AG08396 (cell line): ENCODE results near the gene GTPBP1.

Source experiments
- DNase-seq: peaks from one replicate; pipeline ENCODE4 v3.0.0; 2012; ENCODE audit warnings: low spot score, mixed read lengths

GTPBP1 gene

GRCh38 chr22:38760477-38761201 lies 54.9 kb downstream of the GTPBP1 start:
- no peak for DNase-seq

DNA sequence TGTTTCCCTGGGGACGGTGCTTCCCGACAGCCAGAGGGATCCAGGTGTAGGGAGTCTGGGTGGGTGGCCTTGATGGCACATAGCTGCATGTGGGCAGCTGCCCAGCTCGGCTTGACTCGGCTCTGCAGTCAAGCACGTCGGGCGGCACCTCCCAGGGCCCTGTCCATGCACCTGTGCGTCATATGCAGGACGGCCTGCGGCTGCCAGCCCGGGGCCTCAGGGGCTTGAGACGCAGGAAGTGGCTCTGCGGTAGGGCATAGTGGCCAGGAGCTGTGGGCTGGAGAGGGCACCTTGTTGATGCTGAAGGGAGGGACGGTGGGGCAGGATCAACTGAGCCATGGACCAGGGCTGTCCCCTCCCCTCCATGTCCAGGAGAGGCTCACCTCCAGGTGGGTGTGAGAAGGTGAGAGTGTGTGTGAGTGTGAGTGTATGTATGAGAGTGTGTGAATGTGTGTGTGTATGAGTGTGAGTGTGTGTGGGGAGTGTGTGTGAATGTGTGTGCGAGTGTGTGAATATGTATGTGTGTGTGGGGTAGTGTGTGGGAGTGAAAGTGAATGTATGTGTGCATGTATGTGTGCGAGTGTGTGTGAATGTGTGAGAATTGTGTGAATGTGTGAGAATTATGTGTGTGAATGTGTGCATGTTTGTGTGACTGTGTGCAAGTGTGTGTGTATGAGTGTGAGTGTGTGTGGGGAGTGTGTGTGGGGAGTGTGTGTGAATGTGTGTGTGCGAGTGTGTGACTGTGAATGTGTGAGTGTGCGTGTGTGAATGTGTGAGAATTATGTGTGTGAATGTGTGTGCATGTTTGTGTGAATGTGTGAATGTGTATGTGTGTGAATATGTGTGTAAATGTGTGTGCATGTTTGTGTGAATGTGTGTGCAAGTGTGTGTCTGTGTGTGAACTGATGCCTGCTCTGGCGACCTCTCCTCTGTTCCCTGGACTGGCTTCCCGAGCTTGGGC lies 55.7 kb downstream of the GTPBP1 start:
- no peak for DNase-seq

DNA sequence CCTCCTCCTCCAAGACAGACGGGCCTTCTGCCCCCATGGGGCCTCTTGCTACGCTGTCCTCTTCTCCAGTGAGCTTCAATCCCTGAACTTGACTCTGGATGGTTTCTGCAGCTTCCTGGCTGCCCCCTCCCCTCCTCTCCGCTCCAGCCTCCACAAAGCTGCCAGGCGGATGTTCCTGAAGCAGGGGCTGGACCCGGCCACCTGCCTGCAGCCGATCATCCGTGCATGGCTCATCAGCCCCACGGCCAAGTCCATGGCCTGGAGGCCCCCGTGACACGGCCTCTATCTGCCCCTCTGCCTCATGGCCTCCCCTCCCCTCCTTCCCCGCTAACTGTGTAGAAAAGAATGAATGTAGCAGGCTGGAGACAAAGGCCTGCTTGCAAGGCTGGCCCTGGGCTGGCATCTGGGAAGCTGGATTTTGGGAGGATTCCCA lies 56.8 kb downstream of the GTPBP1 start:
- no peak for DNase-seq

DNA sequence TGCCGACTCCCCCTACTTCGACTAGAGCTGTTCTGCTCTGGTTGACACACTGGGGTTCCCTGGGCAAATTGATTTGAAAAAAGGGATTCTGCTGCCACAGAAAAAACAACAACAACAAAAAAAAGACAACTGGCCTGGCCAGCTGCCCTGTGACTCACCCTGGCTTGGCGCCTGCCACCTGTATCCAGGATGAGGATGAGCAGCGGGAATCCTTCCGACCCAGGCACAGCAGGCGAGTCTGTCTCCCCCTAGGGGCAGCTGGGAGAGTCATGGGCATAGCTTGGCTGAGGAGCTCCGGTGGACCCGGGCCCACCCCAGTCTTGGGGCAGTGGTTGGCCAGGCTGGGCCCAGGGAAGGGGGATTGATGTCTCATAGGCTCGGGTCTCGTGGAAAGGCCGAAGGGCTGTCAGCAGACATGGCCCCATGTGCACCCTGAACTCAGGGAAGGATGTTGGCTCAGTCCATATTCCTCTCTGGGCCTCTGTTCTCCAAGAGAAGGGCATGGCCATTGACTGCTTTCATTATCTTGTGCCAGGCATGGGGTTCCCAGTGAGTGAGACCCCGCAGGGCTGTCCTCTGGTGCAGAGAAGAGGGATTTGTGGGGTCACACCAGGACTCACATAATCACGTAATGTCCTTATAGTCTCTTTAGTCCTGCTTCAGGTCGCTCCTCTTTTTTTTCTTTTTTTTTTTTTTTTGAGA lies 60.5 kb downstream of the GTPBP1 start:
- peak; percentile 73 for DNase-seq

GRCh38 chr22:38767313-38767712 lies 61.6 kb downstream of the GTPBP1 start:
- no peak for DNase-seq

DNA sequence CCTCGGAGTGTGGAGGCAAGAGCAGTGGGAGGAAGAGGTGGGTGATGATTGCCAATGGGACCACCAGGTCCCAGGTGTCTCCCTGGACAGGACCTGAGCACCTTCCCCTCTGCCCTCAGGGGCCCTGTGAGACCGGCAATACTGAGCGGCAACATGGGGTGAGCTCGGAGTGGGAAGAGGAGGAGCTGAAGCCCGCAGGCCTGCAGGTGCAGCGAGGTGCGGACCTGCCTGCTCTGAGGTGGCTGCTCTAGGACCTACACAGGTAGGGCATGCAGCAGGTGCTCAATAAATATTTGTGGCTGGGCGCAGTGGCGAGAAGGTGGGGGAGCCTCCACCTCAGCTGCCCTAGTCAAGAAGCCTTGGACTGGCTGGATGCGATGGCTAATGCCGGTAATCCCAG lies 62.3 kb downstream of the GTPBP1 start:
- no peak for DNase-seq

DNA sequence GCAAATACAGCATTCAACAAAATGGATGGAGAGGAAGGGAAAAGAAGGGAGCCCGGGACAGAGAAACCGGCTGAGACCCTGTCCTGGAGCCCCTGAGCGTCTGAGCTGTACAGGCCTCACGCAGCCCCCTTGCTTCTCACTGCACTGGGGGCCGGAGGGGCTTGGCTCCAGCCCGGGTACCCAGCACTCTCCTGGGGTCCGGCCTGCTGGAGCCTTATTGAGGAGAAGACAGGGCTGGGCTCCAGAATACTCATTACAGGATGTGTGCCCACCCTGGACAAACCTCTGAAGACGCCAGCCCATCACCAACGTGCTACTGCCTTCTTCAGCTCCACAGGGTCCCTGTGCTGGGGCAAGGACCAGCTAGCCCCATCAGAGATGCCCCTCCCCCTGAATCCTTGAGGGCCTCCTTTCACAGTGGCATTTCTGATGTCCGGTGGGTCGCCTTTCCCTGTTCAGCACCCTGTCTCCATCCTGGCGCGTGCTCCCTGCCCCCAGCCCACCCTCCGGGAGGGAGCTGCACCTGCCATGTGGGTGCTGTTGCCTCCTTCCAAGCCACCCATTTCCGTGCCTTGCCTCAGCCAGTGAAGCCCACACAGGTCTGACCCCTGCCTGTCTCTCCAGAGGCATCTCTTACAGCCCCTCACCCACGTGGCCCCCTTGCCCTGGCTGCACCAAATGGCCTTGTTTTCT lies 64.7 kb downstream of the GTPBP1 start:
- no peak for DNase-seq

DNA sequence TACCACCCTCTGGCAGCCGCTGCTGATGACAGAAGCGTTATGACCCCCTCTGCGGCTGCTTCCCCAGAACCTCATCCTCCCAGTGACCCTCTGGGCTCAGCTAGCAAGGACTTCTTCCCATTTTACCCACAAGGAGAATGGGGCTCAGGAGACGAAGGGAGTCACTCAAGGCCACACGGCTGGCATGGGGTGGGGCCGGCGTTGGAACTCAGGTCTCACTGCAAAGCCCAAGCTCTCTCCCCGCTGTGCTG lies 66.8 kb downstream of the GTPBP1 start:
- no peak for DNase-seq

DNA sequence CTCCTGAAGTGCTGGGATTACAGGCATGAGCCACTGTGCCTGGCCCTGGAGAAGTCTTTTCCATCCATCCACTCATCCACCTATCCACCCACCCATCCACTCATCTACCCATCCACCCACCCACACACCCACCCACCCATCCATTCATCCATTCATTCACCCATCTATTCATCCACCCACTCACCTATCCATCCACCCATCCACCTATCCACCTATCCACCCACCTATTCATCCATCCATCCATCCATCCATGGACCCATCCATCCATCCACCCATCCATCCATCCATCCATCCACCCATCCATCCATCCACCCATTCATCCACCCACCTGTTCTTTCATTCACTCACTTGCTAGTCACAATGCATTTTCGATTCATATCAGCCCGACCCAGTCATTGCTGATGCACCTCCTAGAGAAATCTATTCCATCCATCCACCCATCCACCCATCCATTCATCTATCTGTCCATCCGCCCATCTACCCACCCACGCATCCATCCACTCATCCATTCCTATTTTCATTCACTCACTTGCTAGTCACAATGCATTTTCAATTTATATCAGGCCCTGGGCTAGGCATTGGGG lies 67.7 kb downstream of the GTPBP1 start:
- no peak for DNase-seq

- no peak for DNase-seq
These were observed 68.9 kb downstream of the GTPBP1 start for GRCh38 chr22:38774496-38775166.

GRCh38 chr22:38775656-38776055 lies 69.9 kb downstream of the GTPBP1 start:
- DNase-seq = no peak

DNA sequence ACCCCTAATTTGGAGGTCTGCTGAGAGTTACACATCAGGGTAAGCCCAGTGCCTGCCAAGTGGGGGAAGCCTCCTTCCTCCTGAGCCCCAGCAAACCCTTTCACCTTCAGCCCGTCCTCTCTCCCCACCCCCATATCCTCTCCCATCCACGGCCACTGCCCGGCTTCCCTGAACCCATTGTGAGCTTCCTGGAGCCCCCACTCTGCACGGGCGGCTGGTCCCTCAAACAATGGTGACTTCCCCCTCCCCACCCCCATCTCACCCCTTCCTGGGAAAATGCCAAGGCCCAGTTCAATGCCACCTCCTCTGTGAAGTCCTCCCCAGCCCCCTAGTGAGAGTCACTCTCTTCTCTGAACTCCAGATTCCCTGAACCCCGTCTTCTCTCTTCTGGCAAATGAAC lies 70.3 kb downstream of the GTPBP1 start:
- no peak for DNase-seq

DNA sequence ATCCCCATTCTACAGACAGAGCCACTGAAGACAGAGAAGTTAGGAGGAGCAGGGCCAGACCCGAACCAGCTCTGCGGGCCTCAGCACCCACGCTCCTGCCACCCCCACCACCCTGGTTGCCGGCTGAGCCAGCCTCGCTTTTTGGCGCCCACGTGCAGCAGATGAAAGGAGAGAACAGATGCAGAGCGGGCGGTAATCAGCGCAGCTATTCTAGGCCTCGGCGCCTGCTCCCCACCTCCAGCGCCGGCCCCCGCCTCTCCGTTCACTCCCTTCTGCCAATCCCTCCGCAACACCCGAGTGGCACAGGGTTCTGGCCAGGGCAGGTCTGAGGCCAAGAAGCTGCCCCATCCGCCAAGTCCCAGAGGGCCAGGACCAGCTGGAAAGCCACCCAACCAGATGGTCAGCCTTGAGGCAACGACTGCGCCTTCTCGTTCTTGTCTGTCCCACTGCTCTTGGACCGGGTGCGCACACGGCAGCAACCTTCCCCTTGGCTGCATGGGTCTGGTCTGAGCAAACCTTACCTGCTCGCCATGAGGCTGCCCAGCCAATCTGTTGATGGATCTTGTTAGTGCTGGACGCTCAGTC lies 71.4 kb downstream of the GTPBP1 start:
- DNase-seq = no peak

DNA sequence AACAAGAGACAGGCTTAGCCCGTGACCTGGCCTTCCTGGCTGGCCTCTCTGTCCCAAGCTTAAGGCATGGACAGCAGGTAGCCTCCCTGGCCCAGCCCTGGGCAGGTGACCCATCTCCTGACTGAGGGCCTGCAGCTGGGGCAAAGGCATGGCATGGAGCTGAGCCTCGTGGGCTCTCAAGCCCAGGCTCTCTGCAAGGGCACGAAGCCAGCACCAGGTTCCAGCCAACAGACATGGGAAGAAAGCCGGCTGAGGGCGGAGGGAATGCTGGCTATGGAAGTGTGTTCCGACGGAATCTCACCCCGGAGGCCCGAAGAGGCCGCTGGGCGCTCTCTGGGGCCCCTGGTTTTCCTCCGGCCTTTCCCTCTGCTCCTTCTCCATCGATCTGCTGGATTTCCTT lies 75.3 kb downstream of the GTPBP1 start:
- no peak for DNase-seq

DNA sequence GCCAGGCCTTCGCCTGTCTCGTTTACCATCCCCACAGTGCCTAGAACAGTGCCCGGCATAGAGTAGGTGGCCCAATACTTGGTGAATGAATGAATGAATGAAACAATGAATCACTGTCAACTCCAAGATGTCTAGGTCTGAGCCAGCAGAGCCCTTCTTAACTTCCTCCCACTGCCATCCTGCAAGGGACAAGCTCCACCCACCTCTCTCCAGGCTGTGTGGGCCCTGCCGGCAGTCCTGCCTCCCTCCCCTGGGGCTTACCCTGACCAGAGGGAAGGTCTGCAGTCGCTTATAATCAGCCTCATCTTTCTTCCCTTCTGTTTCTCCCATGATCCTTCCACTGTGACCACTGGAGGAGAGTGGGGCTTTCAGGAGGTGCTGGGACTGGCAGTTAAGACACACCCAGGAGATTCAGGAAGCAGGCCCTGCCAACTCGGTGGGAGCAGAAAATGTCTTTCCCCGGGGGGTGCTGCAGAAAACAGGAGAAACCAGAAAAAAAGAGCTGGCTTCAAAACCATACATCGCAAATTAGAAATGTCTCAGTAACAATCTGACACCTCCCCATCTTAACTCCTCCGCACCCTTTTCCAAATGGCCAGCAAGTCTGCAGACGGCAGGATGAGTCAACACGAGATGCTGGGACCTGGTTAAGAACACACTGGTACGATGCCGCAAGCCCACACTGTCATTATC lies 76.8 kb downstream of the GTPBP1 start:
- DNase-seq = no peak
